Activated T-helper 17 cell treated with anti-CD3 and anti-CD28 coated beads, Interleukin-2, amount 50 U/mL, for 72 hours (primary cell): ENCODE measurements around the gene PTTG1. TPM values are rescaled to one million over a fixed set of nuclear protein-coding genes. Genes with fewer than 3 reads are reported as not detected.
A peak's percentile ranks its signal among the peaks of the same experiment; 100 is the strongest.

Source experiments
- ATAC-seq: fragments of 150-1000 bp; cut with Tn5 transposase; replicated peaks from 2 replicates; pipeline ENCODE4 v1.10.0; 2021; ENCODE audit warnings: mild to moderate bottlenecking, moderate library complexity
- H3K27ac Mint-ChIP-seq: one replicate; pipeline ENCODE4 v1.8.0; 2022; ENCODE audit warnings: mixed read lengths
- H3K27me3 Mint-ChIP-seq: one replicate; pipeline ENCODE4 v1.8.0; 2022; ENCODE audit warnings: mixed read lengths
- H3K36me3 Mint-ChIP-seq: one replicate; pipeline ENCODE4 v1.8.0; 2022; ENCODE audit warnings: low read depth, mild to moderate bottlenecking, mixed read lengths
- H3K4me1 Mint-ChIP-seq: one replicate; pipeline ENCODE4 v1.8.0; 2022; ENCODE audit warnings: mixed read lengths
- H3K4me3 Mint-ChIP-seq: one replicate; pipeline ENCODE4 v1.8.0; 2022; ENCODE audit warnings: mild to moderate bottlenecking, mixed read lengths
- H3K9me3 Mint-ChIP-seq: one replicate; pipeline ENCODE4 v1.8.0; 2022; ENCODE audit warnings: mixed read lengths
- total RNA-seq, 2 donors: library from RNA; stranded (reverse); gene quantifications; one replicate each; pipeline ENCODE4 v1.2.3, GENCODE V29; 2022

PTTG1 gene
- total RNA-seq, 2 donors from 2014 or later: 172 to 221 TPM

DNA sequence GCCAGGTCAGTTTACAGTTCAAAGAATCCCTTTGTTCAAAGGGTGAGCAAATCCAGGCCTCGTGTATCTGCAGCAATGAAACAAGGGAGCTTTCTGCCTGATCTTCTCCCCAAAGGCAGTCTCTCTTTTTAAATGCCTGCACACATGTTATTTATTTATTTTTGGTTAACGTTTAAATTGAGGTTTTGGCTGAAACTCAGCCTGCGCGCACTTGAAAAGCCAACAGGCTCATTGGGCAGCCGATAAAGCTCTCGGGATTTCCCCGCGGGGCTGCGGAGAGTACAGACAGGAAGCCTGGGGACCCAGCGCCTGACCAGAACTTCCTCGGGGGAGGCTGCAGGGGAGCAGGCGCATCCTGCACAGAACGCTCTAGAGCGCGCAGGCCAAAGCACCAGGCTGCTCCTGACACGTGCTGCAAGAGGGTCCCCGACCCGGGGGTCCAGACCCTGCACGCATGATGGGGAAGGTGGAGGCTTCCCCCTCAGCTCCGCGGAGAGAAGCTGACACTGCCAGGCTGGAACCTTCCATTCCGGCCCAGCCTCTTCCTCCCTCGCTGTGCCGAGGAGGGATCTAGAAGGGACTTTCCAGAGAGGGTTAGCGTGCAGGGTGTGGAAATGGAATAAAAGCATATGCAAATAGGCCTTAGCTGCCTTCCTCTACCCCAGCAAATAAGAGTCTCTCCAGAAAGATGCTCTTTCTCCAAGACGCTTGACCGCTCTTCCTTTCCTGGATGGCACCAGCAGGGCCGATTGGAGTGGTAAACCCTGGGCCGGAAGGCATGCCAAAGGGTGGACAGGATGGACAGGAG lies 46.1 kb downstream of the PTTG1 start:
- Mint-ChIP-seq H3K4me1 (peaks cover 34% of the 10 kb centered on the region), H3K9me3 (no peaks in the 10 kb centered on the region), H3K27me3 (no peaks in the 10 kb centered on the region), H3K4me3 (peak overlapping the region; percentile 89), H3K27ac (peak overlapping the region; percentile 90), H3K36me3 (peaks cover 49% of the 10 kb centered on the region)
- ATAC-seq: peak; percentile 91

DNA sequence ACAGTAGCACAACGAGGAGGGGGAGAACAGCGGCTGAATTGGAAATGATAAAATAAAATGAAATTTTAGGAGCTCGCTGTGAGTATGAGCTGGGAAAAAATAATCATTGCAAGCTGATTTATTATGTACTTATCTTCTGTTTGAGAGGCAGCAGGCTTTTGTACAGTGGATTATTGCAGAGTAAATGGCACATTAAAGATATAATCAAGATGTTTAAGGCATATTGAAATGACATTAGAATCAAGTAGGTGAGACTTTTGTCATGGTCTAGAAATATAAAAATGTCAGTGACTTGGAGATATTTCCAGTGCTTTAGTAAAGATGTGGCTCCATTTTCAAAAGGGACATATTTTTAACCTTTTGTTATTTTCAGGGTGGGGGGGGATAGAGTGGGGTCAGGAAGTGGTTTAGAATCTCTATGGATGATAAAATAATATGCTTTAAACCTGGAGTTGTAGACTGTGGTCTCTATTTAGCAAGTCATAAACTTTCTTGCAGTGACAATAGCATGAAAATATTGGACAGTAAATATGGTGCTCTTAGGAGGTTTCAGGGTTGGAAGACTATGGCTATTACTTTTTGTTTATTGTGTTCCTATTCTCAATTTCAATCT lies 46.8 kb downstream of the PTTG1 start:
- Mint-ChIP-seq H3K4me1 (peaks cover 36% of the 10 kb centered on the region), H3K36me3 (peaks cover 56% of the 10 kb centered on the region), H3K4me3 (peak overlapping the region; percentile 89), H3K27me3 (no peaks in the 10 kb centered on the region), H3K9me3 (no peaks in the 10 kb centered on the region), H3K27ac (peak overlapping the region; percentile 90)
- ATAC-seq: no peak

DNA sequence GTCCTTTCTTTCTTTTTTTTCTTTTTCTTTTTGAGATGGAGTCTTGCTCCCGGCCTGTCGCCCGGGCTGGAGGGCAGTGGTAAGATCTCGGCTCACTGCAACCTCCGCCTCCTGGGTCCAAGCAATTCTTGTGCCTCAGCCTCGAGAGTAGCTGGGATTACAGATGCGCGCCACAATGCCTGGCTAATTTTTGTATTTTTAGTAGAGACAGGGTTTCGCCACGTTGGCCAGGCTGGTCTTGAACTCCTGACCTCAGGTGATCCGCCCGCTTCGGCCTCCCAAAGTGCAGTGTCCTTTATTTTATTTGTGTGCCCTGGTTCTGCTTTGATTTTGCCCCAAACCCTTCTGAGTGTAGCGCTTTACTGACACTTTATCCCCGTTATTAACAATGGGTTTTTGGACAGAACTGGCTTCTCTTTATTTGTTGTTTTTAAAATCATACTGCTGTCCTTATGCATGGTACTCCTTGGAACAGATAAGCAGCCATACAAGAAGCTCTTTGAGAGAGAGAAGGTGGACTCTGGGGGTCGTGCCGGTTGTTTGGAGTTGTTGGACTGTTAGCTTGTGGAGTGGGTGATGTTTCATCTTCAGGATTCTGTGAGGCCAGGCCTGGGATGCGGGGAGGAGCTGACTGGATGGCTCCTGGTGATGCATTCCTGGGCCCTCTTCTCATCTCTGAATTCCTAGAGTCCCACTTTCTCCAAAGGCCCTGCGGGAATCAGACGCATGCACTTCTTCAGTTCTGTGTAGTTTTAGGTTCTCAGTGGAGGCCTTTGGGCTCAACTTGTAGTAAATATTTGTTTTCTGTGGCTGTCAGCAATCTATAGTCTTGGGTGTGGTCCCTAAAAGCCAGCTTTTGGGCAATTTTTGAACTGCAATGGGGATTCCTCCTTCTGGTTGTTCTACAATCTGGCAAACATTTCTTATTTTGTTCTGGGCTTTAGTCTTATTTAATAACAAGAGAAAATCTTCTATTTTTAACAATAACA lies 47.8 kb downstream of the PTTG1 start:
- Mint-ChIP-seq H3K27me3 (no peaks in the 10 kb centered on the region), H3K4me3 (peak overlapping the region; percentile 89), H3K36me3 (peaks cover 65% of the 10 kb centered on the region), H3K27ac (peak overlapping the region; percentile 90), H3K4me1 (peaks cover 34% of the 10 kb centered on the region), H3K9me3 (no peaks in the 10 kb centered on the region)
- ATAC-seq: no peak

DNA sequence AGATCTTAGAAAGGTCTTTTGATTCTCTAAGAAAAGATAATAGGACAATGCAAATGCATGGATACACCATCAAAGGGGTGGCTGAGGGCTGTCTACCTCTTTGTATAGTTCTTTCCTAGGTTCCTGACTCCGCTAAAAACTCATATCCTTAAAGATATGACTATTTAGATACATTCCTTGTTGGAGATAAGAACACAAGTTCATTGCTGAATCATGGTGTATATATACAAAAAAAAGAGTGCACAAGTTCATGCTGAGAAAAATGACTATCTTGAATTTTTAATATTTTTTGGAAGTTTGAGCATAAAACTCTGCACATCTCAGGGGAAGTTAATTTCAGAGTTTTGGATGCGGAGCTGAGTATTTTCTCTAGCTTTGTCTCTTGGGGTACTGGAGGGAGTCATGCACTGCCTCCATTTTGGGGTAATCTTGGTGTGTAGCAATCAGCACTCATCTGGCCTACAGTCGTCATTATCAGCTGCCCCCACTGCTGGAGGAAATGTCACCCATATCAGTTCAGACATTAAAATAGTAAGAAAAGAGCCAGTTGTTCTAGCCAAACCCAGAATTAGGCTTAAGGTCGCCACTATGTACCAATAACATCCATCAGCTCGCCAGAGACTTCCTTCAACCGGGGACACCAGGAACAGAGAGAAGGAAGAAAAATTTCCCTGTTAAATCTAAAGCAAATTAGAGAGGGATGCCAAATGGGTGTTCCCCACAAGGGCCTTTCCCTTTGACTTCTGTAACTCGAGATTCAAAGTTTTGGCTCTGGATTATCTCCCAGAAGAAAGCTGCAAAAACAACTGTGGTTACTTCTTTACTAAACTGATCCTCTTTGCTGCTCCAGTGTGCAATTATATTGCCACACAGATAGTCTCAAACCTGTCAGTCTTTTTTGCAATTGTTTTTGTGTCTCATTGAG lies 49.0 kb downstream of the PTTG1 start:
- Mint-ChIP-seq H3K27me3 (no peaks in the 10 kb centered on the region), H3K9me3 (no peaks in the 10 kb centered on the region), H3K4me3 (peak overlapping the region; percentile 89), H3K36me3 (peaks cover 78% of the 10 kb centered on the region), H3K27ac (peak overlapping the region; percentile 86), H3K4me1 (peaks cover 37% of the 10 kb centered on the region)
- ATAC-seq: no peak

DNA sequence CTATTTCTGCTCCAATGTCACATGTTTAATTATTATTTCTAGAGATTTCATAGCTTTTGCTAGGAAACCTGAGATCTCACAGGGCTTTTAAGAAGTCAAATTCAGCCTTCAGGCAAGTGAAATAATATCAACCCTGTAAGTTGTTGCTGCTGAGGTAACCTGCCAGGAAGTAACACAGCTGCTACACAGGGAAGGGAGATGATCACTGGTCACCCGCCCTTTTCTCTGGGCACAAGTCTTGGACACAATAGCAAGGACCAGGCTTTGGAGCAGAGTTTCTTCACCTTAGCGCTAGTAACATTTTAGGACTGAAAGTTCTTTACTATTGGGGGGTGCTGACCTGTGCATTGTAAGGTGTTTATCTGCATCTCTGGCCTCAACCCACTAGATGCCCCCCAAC lies 50.1 kb downstream of the PTTG1 start:
- H3K27ac Mint-ChIP-seq: peak overlapping the region; percentile 86
- peak overlapping the region; percentile 89 for H3K4me3 Mint-ChIP-seq
- peaks cover 89% of the 10 kb centered on the region for H3K36me3 Mint-ChIP-seq
- H3K4me1 Mint-ChIP-seq: peaks cover 33% of the 10 kb centered on the region
- no peak for ATAC-seq
- no peaks in the 10 kb centered on the region for H3K27me3 Mint-ChIP-seq
- H3K9me3 Mint-ChIP-seq: no peaks in the 10 kb centered on the region

DNA sequence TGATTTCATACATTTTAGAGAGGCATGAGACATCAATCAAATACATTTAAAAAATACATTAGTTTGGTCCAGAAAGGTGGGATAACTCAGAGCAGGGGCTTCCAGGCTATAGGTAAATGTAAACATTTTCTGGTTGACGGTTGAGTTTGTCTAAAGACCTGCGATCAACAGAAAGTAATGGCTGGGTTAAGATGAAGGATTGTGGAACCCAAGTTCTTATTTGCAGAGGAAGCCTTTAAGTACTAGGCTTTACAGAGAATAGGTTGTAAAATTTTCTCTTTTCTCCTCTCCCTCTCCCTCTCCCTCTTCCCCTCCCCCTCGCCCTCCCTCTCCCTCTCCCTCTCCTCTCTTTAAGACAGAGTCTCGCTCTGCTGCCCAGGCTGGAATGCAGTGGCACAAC lies 50.8 kb downstream of the PTTG1 start:
- no peak for ATAC-seq
- Mint-ChIP-seq H3K27ac (peak overlapping the region; percentile 86), H3K4me1 (peaks cover 33% of the 10 kb centered on the region), H3K4me3 (peak overlapping the region; percentile 89), H3K27me3 (no peaks in the 10 kb centered on the region), H3K9me3 (no peaks in the 10 kb centered on the region), H3K36me3 (peaks cover 95% of the 10 kb centered on the region)

DNA sequence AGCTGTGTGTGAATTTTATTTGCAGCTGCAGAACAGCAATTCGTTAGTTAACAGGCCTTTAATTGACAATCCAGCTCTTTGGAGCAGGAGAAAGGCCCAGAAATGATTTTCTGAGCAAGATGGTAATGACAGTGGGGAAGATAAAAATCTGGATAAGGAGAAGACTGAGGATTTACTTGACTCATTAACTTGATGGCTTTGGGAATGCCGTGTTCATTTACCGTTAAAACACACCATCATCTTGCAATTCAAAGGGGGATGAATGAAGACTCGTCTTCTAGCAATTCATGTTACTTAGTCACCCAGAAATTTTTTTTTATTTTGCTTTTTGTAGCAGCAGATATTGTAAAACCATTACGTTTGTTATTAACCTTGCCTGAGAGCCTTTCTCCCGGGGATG lies 52.0 kb downstream of the PTTG1 start:
- Mint-ChIP-seq H3K9me3 (no peaks in the 10 kb centered on the region), H3K27ac (no peak overlapping the region), H3K4me3 (peak overlapping the region; percentile 89), H3K4me1 (peaks cover 39% of the 10 kb centered on the region), H3K36me3 (peaks cover 96% of the 10 kb centered on the region), H3K27me3 (no peaks in the 10 kb centered on the region)
- ATAC-seq: no peak

DNA sequence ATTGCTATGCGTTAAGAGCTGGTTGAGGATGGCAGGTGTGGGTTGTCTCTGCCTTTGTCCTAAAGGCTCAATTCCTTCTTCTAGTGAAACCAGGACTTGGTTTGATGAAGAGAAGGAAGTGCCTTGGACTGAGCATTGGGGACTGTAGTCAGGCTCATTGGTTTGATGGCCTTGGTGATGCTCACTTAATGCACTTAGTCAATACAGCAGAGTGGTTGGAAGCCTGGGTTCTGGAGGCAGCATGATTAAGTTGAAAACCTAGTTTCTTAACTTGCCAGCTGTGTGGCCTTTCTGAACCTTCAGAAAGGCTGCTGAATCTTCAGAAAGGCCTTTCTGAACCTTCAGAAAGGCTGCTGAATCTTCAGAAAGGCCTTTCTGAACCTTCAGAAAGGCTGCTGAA lies 52.4 kb downstream of the PTTG1 start:
- ATAC-seq: peak; percentile 48
- H3K36me3 Mint-ChIP-seq: peaks cover 95% of the 10 kb centered on the region
- peaks cover 40% of the 10 kb centered on the region for H3K4me1 Mint-ChIP-seq
- no peaks in the 10 kb centered on the region for H3K9me3 Mint-ChIP-seq
- H3K4me3 Mint-ChIP-seq: peak overlapping the region; percentile 89
- peak overlapping the region; percentile 27 for H3K27ac Mint-ChIP-seq
- H3K27me3 Mint-ChIP-seq: no peaks in the 10 kb centered on the region

DNA sequence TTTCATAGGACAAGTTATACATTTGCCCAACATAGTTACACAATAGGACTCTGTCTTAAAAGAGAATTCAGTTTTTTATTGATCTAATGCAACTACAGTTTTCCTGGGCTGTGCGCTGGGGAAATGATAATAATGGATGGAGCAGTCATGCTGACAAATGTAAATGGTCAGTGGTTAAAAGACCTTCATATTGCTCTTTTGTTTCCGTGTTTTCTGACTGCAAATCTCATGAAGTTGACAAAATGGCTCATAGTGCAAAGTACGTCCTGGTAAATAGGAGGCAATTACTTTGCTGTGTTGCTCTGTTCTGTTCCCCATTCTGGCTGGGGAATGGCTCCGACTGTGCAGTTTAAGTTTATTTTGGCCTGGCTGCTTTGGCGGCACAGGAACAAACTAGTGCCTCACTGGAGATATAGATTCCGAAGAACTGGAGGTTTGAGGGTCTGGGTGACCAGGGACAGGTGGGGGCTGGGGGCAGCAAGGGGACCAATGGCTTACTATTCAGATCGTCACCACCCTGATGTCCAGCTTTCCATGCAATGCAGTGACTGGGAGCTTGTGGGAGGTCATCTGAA lies 54.3 kb downstream of the PTTG1 start:
- Mint-ChIP-seq H3K4me1 (peaks cover 45% of the 10 kb centered on the region), H3K27me3 (no peaks in the 10 kb centered on the region), H3K27ac (no peak overlapping the region), H3K4me3 (peak overlapping the region; percentile 65), H3K9me3 (no peaks in the 10 kb centered on the region), H3K36me3 (peaks cover 89% of the 10 kb centered on the region)
- ATAC-seq: no peak

DNA sequence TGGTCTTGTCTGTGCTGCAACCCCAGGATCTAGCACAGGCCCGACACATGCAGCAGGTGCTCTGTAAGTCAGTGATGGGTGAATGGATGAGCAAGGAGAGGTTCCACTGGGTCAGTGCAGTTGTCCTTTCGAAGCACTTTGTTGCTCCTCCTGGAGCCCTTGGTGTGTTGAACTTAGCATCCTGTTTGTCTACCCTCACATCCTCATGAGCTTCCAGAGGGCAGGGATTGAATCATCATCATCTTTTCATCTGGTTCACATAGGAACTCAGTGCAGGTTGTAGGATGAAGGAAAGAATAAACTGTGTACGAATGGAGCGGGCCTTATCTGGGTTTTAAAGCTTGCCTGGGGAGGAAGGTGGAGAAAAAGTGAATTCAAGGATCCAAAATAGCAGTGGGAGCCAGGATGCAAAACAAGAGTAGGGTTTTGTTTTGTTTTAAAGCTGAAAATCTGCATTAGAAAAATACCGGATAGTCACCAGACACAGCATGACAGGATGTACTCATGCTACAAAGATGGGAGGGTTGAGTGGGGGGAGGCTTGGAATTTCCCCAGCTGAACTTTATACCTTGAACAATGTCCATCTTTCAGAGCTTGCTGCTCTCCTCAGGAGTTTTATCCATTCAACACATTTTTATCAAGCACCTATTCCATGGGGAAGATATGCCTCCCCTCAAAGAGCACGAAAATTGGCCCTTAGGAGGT lies 55.8 kb downstream of the PTTG1 start:
- H3K27ac Mint-ChIP-seq: peak overlapping the region; percentile 68
- peak overlapping the region; percentile 65 for H3K4me3 Mint-ChIP-seq
- peaks cover 80% of the 10 kb centered on the region for H3K36me3 Mint-ChIP-seq
- H3K27me3 Mint-ChIP-seq: no peaks in the 10 kb centered on the region
- ATAC-seq: no peak
- no peaks in the 10 kb centered on the region for H3K9me3 Mint-ChIP-seq
- H3K4me1 Mint-ChIP-seq: peaks cover 41% of the 10 kb centered on the region

DNA sequence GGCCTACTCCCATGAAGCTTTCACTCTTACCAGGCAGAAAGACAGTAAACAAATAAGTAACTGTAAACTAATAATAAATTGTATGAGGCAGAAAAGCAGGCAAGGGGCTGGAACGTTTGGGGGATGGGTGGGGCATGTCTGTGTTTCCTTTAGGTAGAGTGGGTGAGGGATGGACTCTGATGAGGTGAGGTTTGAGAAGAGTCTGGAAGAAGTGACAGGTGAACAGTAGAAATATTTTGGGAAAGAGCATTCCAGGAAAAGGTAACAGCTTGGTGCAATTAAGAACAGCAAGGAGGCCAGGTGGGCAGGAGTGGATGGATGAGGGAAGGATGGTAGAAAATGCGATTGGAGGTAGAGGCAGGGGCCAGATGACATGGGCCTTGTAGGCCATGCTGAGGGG lies 56.5 kb downstream of the PTTG1 start:
- Mint-ChIP-seq H3K27ac (peak overlapping the region; percentile 68), H3K4me1 (peaks cover 41% of the 10 kb centered on the region), H3K9me3 (no peaks in the 10 kb centered on the region), H3K36me3 (peaks cover 74% of the 10 kb centered on the region), H3K4me3 (peak overlapping the region; percentile 65), H3K27me3 (no peaks in the 10 kb centered on the region)
- ATAC-seq: no peak
